HEK293 (cell line): ENCODE measurements around the gene PPP1CA.
A peak's percentile ranks its signal among the peaks of the same experiment; 100 is the strongest.

Source experiments
- CTCF ChIA-PET: fragments of 350-600 bp; formaldehyde crosslinking; extraction: SDS; loops from one replicate; lab custom pipeline; 2021; ENCODE audit warnings: antibody characterized with exemption; lab: Yijun Ruan, JAX
- POLR2A ChIA-PET: fragments of 300-600 bp; formaldehyde crosslinking; extraction: SDS; loops from one replicate; lab custom pipeline; 2020; ENCODE audit warnings: antibody characterized with exemption, inconsistent platforms; lab: Yijun Ruan, JAX
- H3K27ac ChIP-seq: fragments of 200-500 bp; sonication (Bioruptor generic); 2 replicates; pipeline ENCODE4 v1.5.1; 2014; ENCODE audit warnings: low read depth, low read length, control low read depth, inconsistent platforms; ENCODE audit errors: extremely low read depth
- H3K36me3 ChIP-seq, 2 experiments: fragments of 200-500 bp in 1 of 2; sonication (Bioruptor generic) in 1 of 2; 1 replicate in 1 of 2; 2 replicates in 1 of 2; pipeline ENCODE4 v1.5.1; 2014 to 2017; ENCODE audit warnings: inconsistent platforms in 2 of 2, low read length in 2 of 2; ENCODE audit not compliant: control insufficient read depth in 2 of 2, insufficient read depth in 1 of 2
- H3K4me1 ChIP-seq: fragments of 200-500 bp; sonication (Bioruptor generic); 2 replicates; pipeline ENCODE4 v1.5.1; 2014; ENCODE audit warnings: mild to moderate bottlenecking, low read length, inconsistent platforms; ENCODE audit not compliant: control insufficient read depth, insufficient read depth
- H3K4me3 ChIP-seq: 2 replicates; pipeline ENCODE4 v1.5.1; 2011; ENCODE audit warnings: low read depth, mild to moderate bottlenecking, control low read depth, low read length, moderate library complexity
- H3K9me3 ChIP-seq: fragments of 200-500 bp; sonication (Bioruptor generic); 2 replicates; pipeline ENCODE4 v1.5.1; 2014; ENCODE audit warnings: low read depth, low read length, inconsistent platforms; ENCODE audit not compliant: control insufficient read depth, insufficient read depth
- CTCF ChIP-seq: fragments of 450-650 bp; formaldehyde crosslinking; IDR thresholded peaks from 2 replicates; pipeline ENCODE4 v1.5.1; 2016; ENCODE audit warnings: missing biosample characterization, missing genetic modification characterization
- MYNN ChIP-seq: fragments of 450-650 bp; formaldehyde crosslinking; IDR thresholded peaks from 2 replicates; pipeline ENCODE4 v1.5.1; 2016; ENCODE audit warnings: missing biosample characterization, missing genetic modification characterization, borderline replicate concordance
- OSR2 ChIP-seq: fragments of 450-650 bp; formaldehyde crosslinking; IDR thresholded peaks from 2 replicates; pipeline ENCODE4 v1.5.1; 2016; ENCODE audit warnings: missing biosample characterization, missing genetic modification characterization
- SP7 ChIP-seq: fragments of 450-650 bp; formaldehyde crosslinking; IDR thresholded peaks from 2 replicates; pipeline ENCODE4 v1.5.1; 2016; ENCODE audit warnings: missing biosample characterization, missing genetic modification characterization
- ZBTB10 ChIP-seq: fragments of 450-650 bp; formaldehyde crosslinking; IDR thresholded peaks from 2 replicates; pipeline ENCODE4 v1.5.1; 2016; ENCODE audit warnings: missing biosample characterization, missing genetic modification characterization
- ZBTB21 ChIP-seq: fragments of 450-650 bp; formaldehyde crosslinking; IDR thresholded peaks from 2 replicates; pipeline ENCODE4 v1.5.1; 2017; ENCODE audit warnings: missing biosample characterization, missing genetic modification characterization
- ZFP41 ChIP-seq: fragments of 450-650 bp; formaldehyde crosslinking; IDR thresholded peaks from 2 replicates; pipeline ENCODE4 v1.5.1; 2016; ENCODE audit warnings: missing biosample characterization, missing genetic modification characterization, borderline replicate concordance
- ZNF112 ChIP-seq: fragments of 450-650 bp; formaldehyde crosslinking; IDR thresholded peaks from 2 replicates; pipeline ENCODE4 v1.5.0; 2017; ENCODE audit warnings: missing biosample characterization, missing genetic modification characterization
- ZNF146 ChIP-seq: fragments of 450-650 bp; formaldehyde crosslinking; IDR thresholded peaks from 2 replicates; pipeline ENCODE4 v1.5.1; 2016; ENCODE audit warnings: missing biosample characterization, missing genetic modification characterization
- ZNF174 ChIP-seq: fragments of 450-650 bp; formaldehyde crosslinking; IDR thresholded peaks from 2 replicates; pipeline ENCODE4 v1.5.0; 2017; ENCODE audit warnings: missing biosample characterization, mild to moderate bottlenecking, missing genetic modification characterization
- ZNF18 ChIP-seq: fragments of 450-650 bp; formaldehyde crosslinking; IDR thresholded peaks from 2 replicates; pipeline ENCODE4 v1.5.1; 2016; ENCODE audit warnings: missing biosample characterization, missing genetic modification characterization
- ZNF184 ChIP-seq: fragments of 450-650 bp; IDR thresholded peaks from 2 replicates; pipeline ENCODE4 v1.5.1; 2018; ENCODE audit warnings: missing biosample characterization, mild to moderate bottlenecking, missing genetic modification characterization
- ZNF341 ChIP-seq: fragments of 450-650 bp; formaldehyde crosslinking; IDR thresholded peaks from 2 replicates; pipeline ENCODE4; 2016; ENCODE audit warnings: low read depth, missing biosample characterization, missing genetic modification characterization
- ZNF362 ChIP-seq: fragments of 450-650 bp; formaldehyde crosslinking; IDR thresholded peaks from 2 replicates; pipeline ENCODE4 v1.5.1; 2016; ENCODE audit warnings: missing biosample characterization, missing genetic modification characterization
- ZNF404 ChIP-seq: fragments of 450-650 bp; formaldehyde crosslinking; IDR thresholded peaks from 2 replicates; pipeline ENCODE4 v1.5.1; 2017; ENCODE audit warnings: missing biosample characterization, missing genetic modification characterization
- ZNF561 ChIP-seq: fragments of 450-650 bp; IDR thresholded peaks from 2 replicates; pipeline ENCODE4 v1.5.1; 2018; ENCODE audit warnings: missing biosample characterization, missing genetic modification characterization, borderline replicate concordance
- ZNF639 ChIP-seq: fragments of 450-650 bp; formaldehyde crosslinking; IDR thresholded peaks from 2 replicates; pipeline ENCODE4 v1.5.1; 2016; ENCODE audit warnings: missing biosample characterization, missing genetic modification characterization
- ZNF664 ChIP-seq: fragments of 450-650 bp; formaldehyde crosslinking; IDR thresholded peaks from 2 replicates; pipeline ENCODE4 v1.5.1; 2016; ENCODE audit warnings: missing biosample characterization, missing genetic modification characterization
- ZSCAN5A ChIP-seq: fragments of 450-650 bp; formaldehyde crosslinking; IDR thresholded peaks from 2 replicates; pipeline ENCODE4 v1.5.1; 2016; ENCODE audit warnings: missing biosample characterization, missing genetic modification characterization

The PPP1CA gene

GRCh38 chr11:67356864-67357561, 44.6 kb downstream of the PPP1CA start (continued):
- TF ChIP-seq ZBTB10 (tag by site-specific recombination), result no peak
- no peak; the same call in 1 of the 2 replicates for TF ChIP-seq SP7
- TF ChIP-seq ZNF146, result no peak
- TF ChIP-seq ZBTB21 (tag by site-specific recombination), result no peak
- no peak for TF ChIP-seq ZNF664 (tag by site-specific recombination)
- no peak for TF ChIP-seq ZNF404 (tag by site-specific recombination)
- no peak for TF ChIP-seq ZNF639 (tag by site-specific recombination)
- peak; percentile 77; the same call in 1 of the 2 replicates for TF ChIP-seq CTCF
- no peak for TF ChIP-seq ZNF112 (tag by site-specific recombination)
- TF ChIP-seq ZNF174 (tag by site-specific recombination), result no peak
- no peak for TF ChIP-seq MYNN (tag by site-specific recombination)
- TF ChIP-seq ZSCAN5A, result no peak
- no peak for TF ChIP-seq ZNF18

- Histone ChIP-seq H3K4me1 (no peaks in the 10 kb centered on the region), H3K4me3 (no peak overlapping the region), H3K9me3 (no peaks in the 10 kb centered on the region), H3K36me3 (no peaks in the 10 kb centered on the region), H3K27ac (no peak overlapping the region)
- TF ChIP-seq ZBTB10 (tag by site-specific recombination), result no peak
- TF ChIP-seq ZNF561 (tag by site-specific recombination), result no peak
- TF ChIP-seq ZNF341 (tag by site-specific recombination), result peak; percentile 77
- no peak for TF ChIP-seq ZFP41 (tag by site-specific recombination)
- TF ChIP-seq OSR2 (tag by site-specific recombination), result no peak
- no peak for TF ChIP-seq ZNF184 (tag by site-specific recombination)
- TF ChIP-seq ZNF362 (tag by site-specific recombination), result no peak
- ChIA-PET POLR2A (interaction anchor here (1.3 to 2.3 kb wide), 3 partner anchors 18 to 35 kb away, joined by 4 to 8 read pairs (median 7); partner anchors contain the start of gene RAD9A), CTCF (interaction anchor here (0.5 to 30.4 kb wide), 14 partner anchors 10 to 303 kb away, joined by 3 to 898 read pairs (median 4); partner anchors contain the start of genes CLCF1, RAD9A and RPS6KB2)
These were observed 45.2 kb downstream of the PPP1CA start for GRCh38 chr11:67356387-67356863.
